Breast epithelium (tissue), 4 donors: ENCODE measurements around the gene GAL. TPM values are rescaled to one million over a fixed set of nuclear protein-coding genes. Genes with fewer than 3 reads are reported as not detected.

ENCODE experiments used
- DNase-seq, 2 donors: peaks; one replicate each; pipeline ENCODE4 v3.0.0-alpha.2; 2019; ENCODE audit warnings: low spot score in 2 of 2
- H3K27ac ChIP-seq, 2 donors: fragments of 200-600 bp; sonication (generic) in 1 of 2; one replicate each; pipeline ENCODE4 v1.5.1; 2016 to 2019; ENCODE audit warnings: mild to moderate bottlenecking in 1 of 2
- H3K27me3 ChIP-seq, 2 donors: fragments of 200-600 bp; sonication (generic) in 1 of 2; one replicate each; pipeline versions ENCODE4 v1.5.1 to v1.6.0; 2017 to 2019; ENCODE audit warnings: control low read depth in 1 of 2, mild to moderate bottlenecking in 1 of 2
- H3K36me3 ChIP-seq: fragments of 200-600 bp; one replicate; pipeline ENCODE4 v1.5.1; 2019
- H3K4me1 ChIP-seq, 2 donors: fragments of 200-600 bp; sonication (generic); one replicate each; pipeline ENCODE4 v1.5.1; 2016 to 2019; ENCODE audit warnings: control low read depth in 1 of 2
- H3K4me3 ChIP-seq, 3 donors: fragments of 200-600 bp; sonication (generic); 1 replicate in 2 of 3; 2 replicates in 1 of 3; pipeline ENCODE4 v1.5.1; 2016 to 2019; ENCODE audit warnings: mild to moderate bottlenecking in 3 of 3, moderate library complexity in 2 of 3
- H3K9me3 ChIP-seq, 2 donors: fragments of 200-600 bp; sonication (generic) in 1 of 2; one replicate each; pipeline ENCODE4 v1.5.1; 2016 to 2019; ENCODE audit warnings: control low read depth in 1 of 2
- POLR2A ChIP-seq: fragments of 450-650 bp; IDR thresholded peaks from one replicate; pipeline ENCODE4 v1.6.1; 2016; ENCODE audit warnings: antibody characterized with exemption, mild to moderate bottlenecking, moderate library complexity
- POLR2AphosphoS5 ChIP-seq, 3 donors: sonication (generic); formaldehyde crosslinking; IDR thresholded peaks; one replicate each; pipeline ENCODE4 v1.6.1; 2017; ENCODE audit warnings: antibody characterized with exemption in 3 of 3
- intact Hi-C: fragments of 100-400 bp; cut with DNase I; formaldehyde crosslinking; loops from one replicate; pipeline ENCODE4 v1.15.1; 2023; ENCODE audit warnings: low total_unique reads
- total RNA-seq, 3 donors: library from RNA; depleted of rRNA; stranded (reverse); fragments of >200 nt; gene quantifications; one replicate each; pipeline ENCODE4 v1.1.0, GENCODE V29; 2016
- TF ChIP-seq, protein P1 (sequence below), 3 donors: fragments of 450-650 bp; IDR thresholded peaks; one replicate each; pipeline ENCODE4 v1.5.1; 2016 to 2017; ENCODE audit warnings: antibody characterized with exemption in 3 of 3, mild to moderate bottlenecking in 3 of 3, moderate library complexity in 3 of 3

GAL gene
- total RNA-seq, 3 donors from 2014 or later, result 0.64 to 5.7 (median 1.3) TPM

DNA sequence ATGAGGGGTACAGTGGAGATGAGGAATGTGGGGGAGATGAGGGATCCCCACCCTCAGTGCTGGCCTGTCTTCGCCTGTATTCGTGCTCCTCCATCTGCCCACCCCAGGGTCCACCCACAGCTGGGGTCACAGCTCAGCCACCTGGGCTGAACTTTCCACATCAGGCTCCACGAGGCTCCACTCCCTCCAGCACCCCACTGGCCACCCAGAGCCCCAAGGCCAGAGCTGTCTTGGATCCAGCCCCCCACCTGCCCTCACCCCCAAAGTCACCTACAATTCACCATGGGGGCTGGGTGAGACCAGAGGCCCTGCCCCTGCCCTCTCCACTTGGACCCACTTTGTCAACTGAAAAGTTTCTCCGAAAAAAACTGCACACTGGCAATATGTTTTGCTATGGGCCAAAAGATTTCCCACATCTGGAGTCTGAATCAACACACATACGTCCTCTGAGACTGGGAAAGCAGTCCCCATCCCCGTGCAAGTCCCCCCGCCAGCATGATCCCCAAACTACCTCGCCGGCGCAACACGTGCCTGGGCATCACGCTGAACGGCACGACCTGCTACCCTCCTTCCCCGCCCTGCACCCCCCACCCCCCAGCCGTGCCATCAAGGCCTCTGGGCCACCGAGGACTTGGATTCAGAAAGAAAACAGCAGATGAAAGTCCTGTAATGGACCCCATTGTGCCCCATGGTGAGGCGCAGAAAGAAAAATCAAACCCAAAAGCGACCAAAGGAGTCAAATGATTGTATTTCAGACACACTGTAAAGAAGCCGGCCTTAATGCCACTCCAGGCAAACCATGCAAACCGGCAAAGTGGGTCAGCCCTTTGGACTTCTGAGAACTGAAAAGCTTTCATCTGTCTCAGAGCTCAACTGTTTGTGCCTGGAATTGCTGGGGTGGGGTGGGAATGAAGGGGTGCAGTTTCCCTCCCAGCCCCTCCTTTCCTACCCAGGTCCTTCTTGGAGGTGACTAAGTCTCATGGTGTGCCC is 16.5 kb upstream of the GAL start:
- Histone ChIP-seq H3K9me3 (no peaks in the 10 kb centered on the region), H3K4me1 (no peaks in the 10 kb centered on the region), H3K36me3 (no peaks in the 10 kb centered on the region), H3K4me3 (no peak overlapping the region), H3K27me3 (peaks cover 0 to 5% of the 10 kb centered on the region in 2 donors), H3K27ac (no peak overlapping the region)
- DNase-seq, result no peak
- intact Hi-C loops, result no loop called here
- TF ChIP-seq POLR2A (no peak), POLR2AphosphoS5 (IDR thresholded peaks at IDR 0.05) (no peak)
- TF ChIP-seq, protein P1, sequence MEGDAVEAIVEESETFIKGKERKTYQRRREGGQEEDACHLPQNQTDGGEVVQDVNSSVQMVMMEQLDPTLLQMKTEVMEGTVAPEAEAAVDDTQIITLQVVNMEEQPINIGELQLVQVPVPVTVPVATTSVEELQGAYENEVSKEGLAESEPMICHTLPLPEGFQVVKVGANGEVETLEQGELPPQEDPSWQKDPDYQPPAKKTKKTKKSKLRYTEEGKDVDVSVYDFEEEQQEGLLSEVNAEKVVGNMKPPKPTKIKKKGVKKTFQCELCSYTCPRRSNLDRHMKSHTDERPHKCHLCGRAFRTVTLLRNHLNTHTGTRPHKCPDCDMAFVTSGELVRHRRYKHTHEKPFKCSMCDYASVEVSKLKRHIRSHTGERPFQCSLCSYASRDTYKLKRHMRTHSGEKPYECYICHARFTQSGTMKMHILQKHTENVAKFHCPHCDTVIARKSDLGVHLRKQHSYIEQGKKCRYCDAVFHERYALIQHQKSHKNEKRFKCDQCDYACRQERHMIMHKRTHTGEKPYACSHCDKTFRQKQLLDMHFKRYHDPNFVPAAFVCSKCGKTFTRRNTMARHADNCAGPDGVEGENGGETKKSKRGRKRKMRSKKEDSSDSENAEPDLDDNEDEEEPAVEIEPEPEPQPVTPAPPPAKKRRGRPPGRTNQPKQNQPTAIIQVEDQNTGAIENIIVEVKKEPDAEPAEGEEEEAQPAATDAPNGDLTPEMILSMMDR (IDR thresholded peaks at IDR 0.05), result no peak

DNA sequence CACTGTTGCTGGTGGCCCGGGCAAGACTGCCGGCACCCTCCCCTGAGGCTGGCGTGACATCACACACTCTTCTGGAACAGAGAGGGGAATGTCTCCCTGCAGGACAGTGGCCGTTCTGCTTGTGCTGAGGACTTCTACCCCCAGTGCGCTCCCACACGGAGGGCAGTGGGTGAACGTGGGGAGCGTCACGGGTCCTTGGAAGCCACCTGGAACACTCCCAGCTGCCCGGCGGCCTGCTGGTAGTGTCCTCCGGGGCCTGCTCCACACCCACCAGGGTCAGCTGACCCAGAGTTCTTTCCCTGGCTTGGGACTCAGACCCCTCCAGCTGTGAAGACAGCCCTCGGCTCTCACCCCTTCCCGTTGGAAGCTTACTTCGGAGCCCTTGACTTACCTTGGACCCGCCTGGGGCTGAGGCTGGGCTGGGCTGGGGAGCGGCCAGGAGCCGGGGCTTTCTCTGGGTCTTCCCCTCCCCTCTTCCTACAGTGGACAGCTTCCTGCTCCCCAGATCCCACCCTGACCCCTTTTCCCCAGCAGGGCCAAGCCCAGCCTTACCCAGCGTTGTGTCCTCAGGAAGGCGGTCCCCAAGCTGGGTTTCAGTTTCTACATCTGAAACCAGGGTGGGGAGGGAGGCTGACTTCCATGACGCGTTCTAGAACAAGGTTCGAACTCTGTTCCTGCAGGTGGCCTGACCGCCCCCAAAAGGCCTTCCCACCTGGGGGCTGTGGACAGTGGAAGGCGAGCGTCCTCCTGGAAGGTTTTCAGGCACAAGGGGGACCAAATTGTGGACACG is 14.8 kb upstream of the GAL start:
- TF ChIP-seq, protein P1 (IDR thresholded peaks at IDR 0.05), result no peak
- TF ChIP-seq POLR2A (no peak), POLR2AphosphoS5 (IDR thresholded peaks at IDR 0.05) (no peak)
- intact Hi-C loops, result no loop called here
- Histone ChIP-seq H3K27ac (no peak overlapping the region), H3K4me3 (no peak overlapping the region), H3K4me1 (no peaks in the 10 kb centered on the region), H3K9me3 (peaks cover 0 to 8% of the 10 kb centered on the region in 2 donors), H3K27me3 (peaks cover 0 to 5% of the 10 kb centered on the region in 2 donors), H3K36me3 (no peaks in the 10 kb centered on the region)
- DNase-seq, result no peak

DNA sequence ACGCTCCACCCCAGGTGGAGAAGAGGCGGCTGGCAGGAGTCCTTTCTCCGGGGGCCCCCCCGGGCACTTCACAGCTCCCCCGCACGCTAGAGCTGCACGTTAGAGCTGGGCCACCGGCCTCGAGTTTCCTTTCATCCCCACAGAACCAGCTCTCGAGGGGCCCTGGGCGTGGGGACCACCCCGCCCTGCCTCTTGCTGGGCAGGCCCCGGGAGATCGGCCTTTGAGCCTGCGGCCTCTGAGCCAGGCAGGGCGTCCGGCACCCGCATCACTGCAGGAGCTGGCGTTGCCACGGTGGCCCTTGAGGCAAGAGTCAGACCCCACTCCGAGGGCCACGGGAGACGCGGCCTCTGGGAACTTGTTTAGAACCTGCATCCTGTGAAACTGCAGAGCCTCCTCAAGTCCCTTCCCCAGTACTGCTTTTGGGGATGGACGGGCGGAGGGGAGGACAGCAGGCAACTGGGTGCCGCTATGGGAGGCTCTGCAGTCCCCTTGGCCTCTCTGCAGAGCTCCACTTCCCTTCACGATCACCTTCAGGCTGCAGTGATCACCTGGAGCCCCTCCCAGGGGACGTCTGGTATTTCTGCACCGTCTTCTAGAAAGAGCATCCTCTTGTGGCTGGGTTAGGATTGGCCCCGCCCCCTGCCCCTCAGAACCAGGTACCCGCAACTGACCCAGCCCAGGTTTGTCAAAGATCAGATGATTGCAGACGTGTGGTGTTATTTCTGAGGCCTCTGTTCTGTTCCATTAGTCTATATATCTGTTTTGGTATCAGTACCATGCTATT is 13.9 kb upstream of the GAL start:
- Histone ChIP-seq H3K27ac (no peak overlapping the region), H3K27me3 (peaks cover 0 to 5% of the 10 kb centered on the region in 2 donors), H3K36me3 (no peaks in the 10 kb centered on the region), H3K4me3 (no peak overlapping the region), H3K9me3 (peaks cover 0 to 8% of the 10 kb centered on the region in 2 donors), H3K4me1 (no peaks in the 10 kb centered on the region)
- intact Hi-C loops, result no loop called here
- TF ChIP-seq POLR2AphosphoS5 (IDR thresholded peaks at IDR 0.05), result no peak
- TF ChIP-seq POLR2A, result no peak
- TF ChIP-seq, protein P1 (IDR thresholded peaks at IDR 0.05), result no peak
- DNase-seq, result no peak

DNA sequence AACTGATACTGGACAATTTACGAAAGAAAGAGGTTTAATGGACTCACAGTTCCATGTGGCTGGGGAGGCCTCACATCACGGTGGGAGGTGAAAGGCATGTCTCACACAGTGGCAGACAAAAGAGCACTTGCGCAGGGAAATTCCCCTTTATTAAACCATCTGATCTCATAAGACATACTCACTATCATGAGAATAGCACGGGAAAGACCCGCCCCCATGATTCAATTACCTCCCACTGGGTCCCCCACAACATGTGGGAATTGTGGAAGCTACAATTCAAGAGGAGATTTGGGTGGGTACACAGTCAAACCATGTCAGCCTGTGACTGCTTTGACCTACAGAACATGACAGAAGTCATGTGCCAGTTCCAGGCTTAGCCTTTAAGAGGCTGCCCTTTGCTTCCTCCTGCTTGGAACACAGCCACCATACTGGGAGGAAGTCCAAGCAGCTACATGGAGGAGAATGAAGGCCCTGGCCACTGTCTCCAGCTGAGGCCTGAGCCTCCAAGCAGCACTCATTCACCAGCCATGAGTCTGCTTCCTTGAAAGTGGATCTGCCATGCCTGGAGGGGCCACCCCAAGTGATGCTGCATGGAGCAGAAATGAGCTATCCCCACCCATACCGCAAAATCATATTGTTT is 10.9 kb upstream of the GAL start:
- H3K4me1 ChIP-seq, result no peaks in the 10 kb centered on the region
- TF ChIP-seq, protein P1 (IDR thresholded peaks at IDR 0.05), result no peak
- TF ChIP-seq POLR2A (no peak), POLR2AphosphoS5 (IDR thresholded peaks at IDR 0.05) (no peak)
- intact Hi-C loops, result no loop called here

More for the DNA sequence above, 10.9 kb upstream of the GAL start:
- H3K36me3 ChIP-seq, result no peaks in the 10 kb centered on the region
- no peak overlapping the region for H3K27ac ChIP-seq
- peaks cover 0 to 8% of the 10 kb centered on the region in 2 donors for H3K9me3 ChIP-seq
- DNase-seq, result no peak
- H3K4me3 ChIP-seq, result no peak overlapping the region
- H3K27me3 ChIP-seq, result no peaks in the 10 kb centered on the region
